NCI-H2107 treated with DMSO at 0.1 percent for 48 hours (cell line): Measurements from ENCODE around the gene RSRC1.

Experiments
- DNase-seq: peaks from one replicate; lab custom pipeline; 2025; ENCODE audit not compliant: unreplicated experiment; lab: John Stamatoyannopoulos, UW

Gene RSRC1

DNA sequence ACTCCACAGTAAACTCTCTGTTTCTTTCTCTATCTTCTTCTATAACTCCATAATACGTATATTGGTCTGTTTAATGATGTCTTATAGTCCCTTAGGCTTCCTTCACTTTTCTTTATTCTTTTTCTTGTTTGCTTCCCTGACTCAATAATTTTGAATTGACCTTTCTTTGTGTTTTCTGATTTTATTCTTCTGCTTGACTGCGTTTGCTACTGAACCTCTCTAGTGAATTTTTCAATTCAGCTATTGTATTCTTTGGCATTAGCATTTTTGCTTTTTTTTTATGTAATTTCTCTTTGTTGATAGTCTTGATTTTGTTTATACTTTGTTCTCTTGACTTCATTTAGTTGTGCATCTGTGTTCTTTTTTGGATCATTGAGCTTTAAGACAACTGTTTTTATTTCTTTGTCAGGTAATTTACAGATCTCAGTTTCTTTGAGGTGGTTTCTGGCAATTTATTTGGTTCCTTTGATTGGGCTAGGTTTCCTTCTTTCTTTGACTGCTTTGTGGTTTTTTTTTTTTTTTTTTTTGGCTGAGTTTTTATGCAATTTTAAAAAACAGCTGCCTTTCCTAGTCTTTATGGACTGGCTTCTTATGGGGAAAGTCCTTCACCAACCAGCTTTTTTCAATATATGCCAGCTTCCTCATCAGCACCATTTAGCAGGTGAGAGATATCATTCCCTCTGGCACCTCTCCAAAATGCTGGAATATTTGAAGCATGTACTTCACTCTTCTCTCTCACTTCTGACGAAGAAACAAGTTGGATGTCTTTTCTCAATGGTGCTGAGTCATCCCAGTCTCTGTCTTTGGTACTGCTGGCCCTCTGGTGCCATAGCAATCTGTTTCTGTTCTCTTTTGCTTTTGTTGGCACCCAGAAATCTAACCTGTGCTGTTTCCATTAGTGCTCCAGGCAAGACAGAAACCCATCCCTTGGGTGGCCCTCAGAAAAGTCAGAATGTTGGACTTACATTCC lies 17.6 kb downstream of the RSRC1 start:
- DNase-seq, result no peak

DNA sequence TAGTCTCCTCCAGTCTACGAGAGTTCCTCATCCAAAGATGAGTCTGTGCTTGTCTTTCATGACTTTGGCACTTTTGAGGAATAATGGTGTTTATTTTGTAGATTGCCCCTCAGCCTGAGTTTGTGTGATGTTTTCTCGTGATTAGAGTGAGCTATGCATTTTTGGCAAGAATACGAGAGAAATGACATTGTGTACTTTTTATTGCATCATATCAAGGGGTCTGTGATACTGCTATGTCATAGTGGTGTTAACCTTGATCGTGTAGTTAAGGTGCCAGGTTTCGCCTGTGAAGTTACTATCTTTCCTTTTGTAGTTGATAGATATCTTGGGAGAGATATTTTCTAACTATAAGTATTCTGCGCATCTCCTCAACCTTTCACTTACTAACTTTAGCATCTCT lies 18.9 kb downstream of the RSRC1 start:
- no peak for DNase-seq

DNA sequence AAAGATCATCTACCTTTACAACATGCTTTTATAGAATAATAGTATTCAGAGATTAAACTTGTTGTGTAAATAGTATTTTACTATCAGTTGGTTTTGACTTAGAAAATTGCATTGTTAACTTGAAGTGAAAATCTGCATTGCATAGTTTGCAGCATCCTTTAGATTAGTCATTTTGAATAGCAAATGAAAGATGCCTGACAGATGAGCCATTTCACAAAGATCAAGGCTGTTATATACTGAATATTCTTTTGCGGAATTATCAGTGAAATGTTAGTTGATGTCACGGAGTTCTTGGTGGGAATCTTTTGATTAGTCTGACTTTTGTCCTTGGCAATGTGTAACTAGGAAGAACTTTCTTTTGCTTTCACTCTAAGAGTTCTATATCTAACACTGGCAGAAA lies 24.5 kb downstream of the RSRC1 start:
- no peak for DNase-seq

DNA sequence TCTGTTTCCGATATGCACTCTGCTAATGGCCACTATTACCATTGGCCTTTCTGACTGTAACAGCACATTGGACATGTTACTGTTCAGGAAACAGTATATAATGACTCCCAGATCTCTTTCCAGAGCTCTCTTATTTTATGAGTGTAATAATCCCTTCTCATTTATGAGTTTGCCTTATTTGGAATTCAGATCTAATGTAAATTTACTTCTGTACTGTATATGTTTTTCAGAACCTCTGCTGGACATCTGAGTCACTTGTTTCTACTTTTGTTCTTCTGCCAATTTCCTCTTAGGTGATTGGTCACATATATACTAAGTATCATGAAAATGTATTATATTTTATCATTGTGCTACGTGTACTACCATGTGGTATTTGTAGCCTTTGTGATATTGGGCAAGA lies 30.5 kb downstream of the RSRC1 start:
- DNase-seq, result no peak

DNA sequence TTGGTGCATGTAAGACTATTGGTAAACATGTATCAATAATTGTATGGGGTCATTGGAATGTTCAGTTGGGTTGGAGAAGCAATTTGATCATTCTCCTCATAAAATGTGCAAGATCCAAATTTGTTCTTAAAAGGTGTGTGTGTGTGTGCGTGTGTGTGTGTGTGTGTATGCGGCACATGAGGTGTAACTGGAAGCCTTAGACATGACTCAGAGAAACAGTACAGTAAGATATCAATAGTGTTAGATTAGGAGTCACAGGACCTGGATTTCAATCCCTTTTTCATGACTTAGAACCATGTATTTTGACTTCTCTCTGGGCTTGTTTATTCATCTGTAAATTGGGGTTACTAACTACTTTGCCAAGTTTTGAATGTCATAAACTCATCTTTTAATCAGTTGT lies 38.3 kb downstream of the RSRC1 start:
- DNase-seq, result no peak

DNA sequence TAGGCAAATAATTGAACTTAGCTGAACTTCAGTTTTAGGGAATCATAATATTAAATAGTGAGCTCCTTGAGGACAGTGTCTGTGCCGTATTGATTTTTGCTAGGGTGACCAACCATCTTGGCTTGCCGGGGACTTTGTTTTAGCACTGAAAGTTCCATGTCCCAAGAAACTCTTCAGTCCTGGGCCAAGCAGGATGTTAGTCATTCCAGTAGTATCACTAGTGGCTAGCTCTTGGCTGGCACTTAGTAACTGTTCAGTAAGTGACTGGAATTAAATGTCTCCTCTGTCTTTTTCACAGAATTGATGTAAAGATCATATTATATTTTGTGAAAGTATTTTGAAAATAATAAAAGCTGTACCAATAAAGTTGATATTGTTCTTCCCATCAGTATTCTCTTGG lies 42.3 kb downstream of the RSRC1 start:
- DNase-seq, result no peak

DNA sequence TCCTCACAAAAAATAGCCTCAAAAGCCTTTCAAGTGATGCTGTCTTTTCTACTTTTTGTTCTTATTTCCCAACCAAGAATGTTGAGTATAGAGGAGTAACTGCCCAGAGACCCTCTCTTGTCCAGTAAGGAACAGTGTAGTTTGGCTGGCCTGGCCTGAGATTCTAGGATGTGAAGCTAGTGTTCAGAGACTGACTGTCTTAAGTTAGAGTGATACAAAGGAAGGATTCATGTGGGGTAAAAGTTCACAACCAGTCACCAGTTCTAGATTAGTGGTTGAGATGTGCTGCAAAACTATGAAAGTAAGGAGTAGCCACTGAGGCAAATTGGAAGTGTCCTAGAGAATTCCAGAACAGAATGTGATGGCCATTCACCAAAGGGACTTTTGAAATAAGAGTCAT lies 49.1 kb downstream of the RSRC1 start:
- no peak for DNase-seq

DNA sequence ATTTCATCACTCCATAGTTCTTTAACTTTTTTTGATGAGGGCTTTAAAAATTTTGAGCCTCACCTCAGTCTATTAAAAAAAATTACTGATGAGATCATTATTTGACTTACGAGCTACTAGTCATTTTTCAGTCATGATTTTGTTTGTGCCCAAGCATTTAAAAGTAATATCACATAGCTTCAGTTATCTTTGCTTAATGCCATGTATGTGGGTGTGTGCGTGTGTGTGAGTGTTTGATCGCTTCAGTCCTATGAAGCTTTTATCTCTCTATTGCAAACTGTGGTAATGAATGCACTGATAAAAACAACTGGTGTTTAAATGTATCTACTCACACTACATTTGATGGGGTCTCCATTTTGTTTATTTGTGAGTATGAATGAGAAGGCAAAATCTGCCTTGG lies 49.8 kb downstream of the RSRC1 start:
- no peak for DNase-seq

DNA sequence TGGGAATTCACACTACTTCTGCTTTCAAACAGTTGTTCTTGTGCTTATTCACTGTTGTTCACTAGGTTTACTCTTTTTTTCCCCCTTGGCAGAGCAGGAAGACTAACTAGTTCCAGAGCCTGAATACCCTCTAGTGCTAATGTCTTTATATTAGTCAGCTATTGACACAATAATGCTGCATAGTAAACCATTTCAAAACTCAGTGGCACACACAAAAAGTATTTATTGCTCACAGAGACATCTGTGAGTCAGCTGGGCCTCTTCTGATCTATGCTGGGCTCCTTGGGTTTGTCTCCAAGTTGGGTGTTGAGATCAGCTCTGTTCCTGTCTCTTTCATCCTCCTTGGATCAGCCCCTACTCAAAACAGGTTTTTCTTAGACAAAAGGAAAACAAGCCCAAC lies 51.1 kb downstream of the RSRC1 start:
- no peak for DNase-seq

DNA sequence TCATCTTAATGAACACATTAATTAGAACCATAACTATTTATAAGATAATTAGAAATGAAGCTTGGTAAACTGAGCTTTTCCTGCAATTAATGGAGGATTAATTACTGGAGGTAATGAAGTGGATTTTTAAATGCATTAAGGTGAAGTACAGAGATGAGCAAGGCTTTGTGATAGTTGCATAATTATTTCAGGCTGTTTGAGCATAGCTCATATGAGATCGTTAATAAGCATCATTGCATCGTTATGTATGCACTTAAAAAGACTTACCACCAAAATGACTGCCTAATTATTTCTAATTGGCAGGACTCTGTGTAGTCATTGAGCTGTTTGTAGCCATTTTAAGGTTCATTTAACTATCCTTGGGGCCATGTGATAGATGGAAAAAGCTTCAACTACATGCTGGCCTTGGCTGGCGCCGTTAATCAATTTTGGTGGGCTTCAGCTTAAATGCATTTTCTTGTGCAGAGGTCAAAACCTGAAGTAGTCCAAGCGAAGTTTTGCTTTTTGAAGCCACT lies 55.3 kb downstream of the RSRC1 start:
- DNase-seq, result no peak

DNA sequence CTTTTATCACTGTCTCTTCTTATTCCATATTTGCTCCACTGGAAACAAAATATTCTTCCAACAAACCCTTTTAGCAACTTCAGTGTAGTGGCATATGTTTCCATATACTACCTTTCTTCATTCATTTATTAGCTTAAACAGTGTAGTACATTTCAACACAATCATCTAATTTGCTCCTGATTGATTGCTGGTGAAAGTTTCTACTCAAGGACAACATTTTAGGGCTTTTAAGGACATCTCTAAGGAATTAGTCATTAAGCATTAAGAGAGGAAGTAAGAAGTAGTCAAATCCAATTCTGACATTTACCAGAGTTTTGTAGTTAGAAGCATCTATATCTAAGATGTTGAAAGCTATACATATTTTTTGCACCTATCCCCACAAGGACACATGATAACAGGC lies 55.8 kb downstream of the RSRC1 start:
- no peak for DNase-seq

DNA sequence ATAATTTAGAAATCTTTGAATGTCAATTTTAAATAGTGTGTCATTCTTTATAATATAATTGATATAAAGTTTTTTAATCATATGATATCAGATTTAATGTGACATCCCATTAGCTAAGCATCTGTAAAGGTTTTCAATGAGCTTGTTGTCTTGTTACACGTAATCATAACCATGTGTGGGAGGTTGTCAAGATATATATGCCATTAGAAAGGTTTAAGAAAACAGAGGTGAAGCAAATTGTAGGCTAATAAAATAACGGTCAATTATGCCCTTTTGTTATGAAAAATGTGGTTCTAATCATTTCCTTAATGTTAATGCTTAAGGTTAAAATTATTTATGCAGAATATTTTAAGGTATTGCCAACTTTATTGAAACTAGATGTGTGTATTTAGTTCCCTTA lies 56.3 kb downstream of the RSRC1 start:
- DNase-seq, result no peak

DNA sequence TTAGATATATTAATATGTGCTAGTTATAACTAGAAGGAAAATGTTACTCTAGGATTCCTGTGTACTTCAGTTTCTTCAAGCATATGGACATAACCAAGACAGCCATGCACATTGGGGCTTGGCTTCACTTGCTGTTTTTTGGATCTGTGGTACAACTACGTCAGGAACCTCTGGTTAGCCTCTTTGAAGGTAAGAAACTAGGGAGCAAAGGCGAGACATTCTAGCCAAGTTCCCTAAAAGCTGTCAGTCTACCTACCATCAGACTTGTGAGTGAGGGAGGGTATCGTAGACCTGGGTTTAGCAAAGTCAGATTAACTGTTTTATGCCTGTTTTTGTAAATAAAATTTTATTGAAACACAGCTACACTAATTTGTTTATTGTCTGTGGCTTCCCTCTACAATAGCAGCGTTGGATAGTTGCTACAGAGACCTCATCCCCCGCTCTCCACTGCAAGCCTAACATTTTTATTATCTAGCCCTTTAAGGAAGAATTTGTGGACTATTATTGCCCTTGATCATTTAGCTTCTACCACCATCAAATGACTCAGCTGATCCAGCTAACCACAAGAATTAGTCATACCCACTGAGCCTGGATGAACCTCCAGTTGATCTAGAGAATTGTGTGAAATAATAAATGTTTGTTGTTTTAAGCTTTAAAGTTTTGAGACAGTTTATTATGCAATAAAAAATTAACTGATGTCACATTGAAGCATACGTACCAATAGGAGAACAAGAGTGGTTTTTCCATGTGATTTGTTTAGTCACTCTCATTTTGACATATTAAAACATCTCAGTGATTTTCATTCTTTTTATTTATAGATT lies 58.1 kb downstream of the RSRC1 start:
- DNase-seq, result no peak

DNA sequence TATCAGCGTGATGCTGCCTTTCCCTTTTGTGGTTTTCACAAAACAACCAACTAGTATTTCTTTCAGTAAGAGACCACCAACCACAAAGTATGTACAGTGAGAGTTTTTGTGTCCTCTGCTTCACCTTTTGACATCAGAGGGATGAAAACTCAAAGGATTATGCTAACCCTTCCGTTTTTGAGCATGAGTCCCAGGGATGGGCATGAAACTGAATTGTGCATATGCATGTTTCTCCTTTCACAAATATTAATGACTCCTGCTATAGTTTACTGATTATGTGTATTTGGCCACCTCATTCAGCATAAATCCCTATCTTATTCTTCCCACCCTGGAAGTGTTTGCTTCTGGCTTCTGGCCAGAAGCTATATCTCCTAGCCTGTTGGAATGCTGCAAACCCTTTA lies 59.2 kb downstream of the RSRC1 start:
- no peak for DNase-seq

DNA sequence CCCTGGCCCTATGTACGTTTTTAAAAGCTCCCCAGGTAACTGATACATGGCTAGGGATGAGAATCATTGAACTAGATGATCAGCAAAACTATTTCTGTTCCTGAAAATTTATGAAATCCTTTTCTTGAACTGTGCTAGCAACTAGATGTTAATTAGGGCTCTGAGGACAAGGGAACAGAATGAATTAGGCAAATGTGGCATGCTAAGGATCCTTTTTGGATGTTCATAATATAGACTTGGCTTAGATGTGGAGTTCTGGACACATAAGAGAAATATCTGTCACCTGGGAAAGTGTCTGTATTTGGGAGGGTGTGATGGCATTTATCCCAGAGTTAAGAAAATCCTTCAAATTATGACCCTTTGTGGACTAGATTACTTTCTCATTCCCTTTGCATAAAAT lies 71.2 kb downstream of the RSRC1 start:
- no peak for DNase-seq

DNA sequence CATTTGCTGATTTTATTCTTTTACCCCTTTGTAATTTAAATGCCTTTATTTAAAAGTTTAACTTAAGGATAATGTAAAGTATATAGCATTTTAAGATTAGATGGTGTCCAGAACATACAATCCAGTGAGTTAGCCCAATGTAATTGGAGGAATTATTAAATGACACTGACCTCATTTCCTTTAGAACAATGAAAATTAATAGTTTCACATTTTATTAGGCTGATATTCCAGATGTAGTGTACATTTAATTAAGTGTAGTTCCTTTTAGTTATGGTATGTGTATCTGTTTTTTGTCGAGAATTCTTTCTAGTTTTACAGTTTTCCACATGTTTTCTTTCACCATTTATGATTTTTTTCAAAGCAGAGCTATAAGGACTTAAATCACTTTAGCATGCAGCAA lies 75.8 kb downstream of the RSRC1 start:
- DNase-seq, result no peak

DNA sequence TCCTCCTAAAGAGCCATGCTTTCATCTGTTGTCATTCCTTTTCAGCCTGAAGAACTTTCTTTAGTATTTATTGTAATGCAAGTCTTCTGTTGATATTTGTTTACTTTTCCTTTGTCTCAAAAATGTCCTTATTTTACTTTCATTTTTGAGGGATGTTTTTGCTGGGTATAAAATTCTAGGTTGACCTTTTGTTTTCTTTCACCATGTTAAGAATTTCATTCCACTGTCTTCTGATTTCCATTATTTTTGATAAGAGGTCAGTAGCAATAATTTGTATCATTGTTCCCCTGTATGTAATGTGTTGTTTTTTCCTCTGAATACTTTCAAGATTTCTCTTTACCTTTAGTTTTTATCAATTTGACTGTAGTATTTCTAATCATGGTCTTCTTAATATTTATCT lies 91.1 kb downstream of the RSRC1 start:
- DNase-seq, result no peak

DNA sequence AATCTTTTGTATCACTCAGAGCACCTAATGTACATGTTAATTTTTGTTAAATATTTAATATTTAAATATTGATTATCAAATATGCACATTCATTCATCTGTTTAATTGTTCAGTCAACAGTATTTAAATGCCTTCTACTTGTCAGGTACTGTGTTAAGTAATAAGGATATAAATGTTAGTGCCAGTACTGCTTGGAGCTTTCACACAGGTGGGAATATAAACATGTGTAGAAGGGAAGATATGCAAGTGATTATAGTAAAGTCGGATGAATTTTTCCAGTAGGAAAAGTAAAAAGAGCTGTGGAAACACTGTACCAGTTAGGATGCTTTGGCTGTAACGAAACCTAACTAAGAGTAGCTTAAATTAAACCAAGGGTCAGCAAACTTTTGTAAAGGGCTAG lies 95.4 kb downstream of the RSRC1 start:
- DNase-seq, result no peak

DNA sequence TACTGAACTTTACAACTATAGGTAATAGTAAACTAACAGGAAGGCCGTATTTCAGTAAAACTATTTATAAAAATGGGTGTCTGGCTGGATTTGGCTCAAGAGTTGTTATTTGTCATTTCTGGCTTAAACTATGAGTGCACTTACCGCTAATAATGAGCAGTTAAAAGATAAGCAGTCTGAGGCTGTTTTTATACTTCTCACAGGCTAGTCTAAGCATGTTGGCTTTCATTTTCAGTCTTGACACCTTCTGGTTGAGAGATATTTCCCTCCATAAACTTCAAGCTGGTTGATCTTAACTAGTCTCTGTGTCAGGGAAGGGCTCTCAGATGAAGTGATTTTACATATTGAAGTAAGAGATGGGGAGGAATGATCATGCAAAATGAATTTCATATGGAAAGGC lies 96.1 kb downstream of the RSRC1 start:
- DNase-seq, result no peak

DNA sequence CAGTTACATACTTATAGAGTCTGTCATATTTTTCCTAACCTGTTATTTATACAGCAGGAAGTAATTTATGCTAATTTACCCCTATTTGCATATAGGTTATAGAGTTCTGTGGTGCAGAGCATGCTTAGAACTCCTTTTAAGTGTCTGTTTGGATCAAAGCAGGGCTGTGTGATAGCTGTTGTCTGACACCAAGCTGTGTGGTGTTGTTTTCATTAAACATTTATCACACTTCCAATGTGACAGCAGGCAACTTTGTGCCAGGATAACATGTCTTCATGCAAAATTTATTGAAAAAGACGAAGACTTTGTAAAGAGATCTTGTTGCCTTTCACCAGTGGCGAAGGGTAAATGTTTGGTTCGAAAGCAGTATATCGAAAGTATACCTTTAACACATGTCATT lies 100.2 kb downstream of the RSRC1 start:
- no peak for DNase-seq

DNA sequence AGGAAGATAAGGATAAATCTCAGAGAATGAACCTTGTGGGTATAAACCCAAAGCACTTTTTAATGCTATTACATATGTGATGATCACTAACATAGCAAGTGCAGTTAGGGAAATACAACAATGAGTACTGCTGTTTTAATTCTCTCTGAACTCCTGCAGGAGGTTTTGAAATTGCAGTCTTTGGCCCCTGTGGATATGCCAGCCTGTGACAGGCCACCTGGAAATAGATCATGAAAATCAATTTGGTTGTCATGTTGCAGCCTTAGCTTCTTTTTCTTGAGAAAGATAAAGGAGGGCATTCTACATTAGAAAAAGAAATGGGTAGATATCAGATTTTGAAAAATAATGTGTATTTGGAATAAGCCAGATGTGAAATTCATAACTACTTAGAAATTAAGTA lies 103.6 kb downstream of the RSRC1 start:
- no peak for DNase-seq

DNA sequence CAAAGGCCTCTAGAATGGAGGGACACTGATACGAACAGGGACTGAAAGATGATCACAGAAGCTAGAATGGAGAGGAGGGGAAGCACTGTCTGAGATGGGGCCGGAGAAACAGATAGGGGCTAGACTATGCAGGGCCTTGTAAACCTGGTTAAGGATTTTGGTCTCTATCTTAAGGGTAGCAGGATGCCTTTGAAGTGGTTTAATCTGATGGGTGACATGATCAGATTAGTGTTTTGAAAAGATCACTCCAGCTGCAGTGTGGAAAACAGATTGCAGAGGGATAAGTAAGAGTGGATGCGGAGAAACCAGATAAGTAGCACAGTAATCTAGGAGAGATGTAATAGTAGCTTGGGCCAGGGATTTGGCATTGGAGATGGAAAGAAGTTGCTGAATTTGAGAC lies 108.1 kb downstream of the RSRC1 start:
- no peak for DNase-seq
